ENCODE data around the gene PTPRCAP. TPM values are rescaled to one million over a fixed set of nuclear protein-coding genes. Genes with fewer than 3 reads are reported as not detected.

Gene PTPRCAP
- total RNA-seq, 6 donors from 2014 or later: 12.8 to 34.0 (median 18.0) TPM

DNA sequence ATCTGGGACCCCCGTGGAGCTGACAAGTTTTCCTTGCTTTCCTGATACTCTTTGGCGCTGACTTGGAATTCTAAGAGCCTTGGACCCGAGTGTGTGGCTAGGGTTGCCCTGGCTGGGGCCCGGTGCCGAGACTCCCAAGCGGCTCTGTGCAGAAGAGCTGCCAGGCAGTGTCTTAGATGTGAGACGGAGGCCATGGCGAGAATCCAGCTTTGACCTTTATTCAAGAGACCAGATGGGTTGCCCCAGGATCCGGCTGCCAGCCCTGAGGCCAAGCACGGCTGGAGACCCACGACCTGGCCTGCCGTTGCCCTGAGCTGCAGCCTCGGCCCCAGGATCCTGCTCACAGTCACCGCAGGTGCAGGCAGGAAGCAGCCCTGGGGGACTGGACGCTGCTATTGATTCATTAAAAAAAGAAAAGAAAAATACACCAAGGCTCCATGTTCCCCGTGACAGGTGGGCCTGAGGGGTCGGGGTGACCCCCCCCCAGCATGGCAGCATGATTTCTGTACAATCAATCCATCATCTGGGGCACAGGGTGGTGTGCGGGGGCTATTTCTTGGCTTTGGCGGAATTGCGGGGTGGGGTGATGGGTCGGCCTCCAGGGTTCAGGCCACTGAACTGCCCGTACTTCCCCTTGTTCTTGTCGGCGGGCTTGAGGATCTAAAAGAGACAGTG lies 39.4 kb downstream of the PTPRCAP start:
- Histone ChIP-seq H3K4me1 (peaks cover 29 to 56% (median 33%) of the 10 kb centered on the region in 4 donors), H3K9me3 (no peaks in the 10 kb centered on the region), H3K4me3 (no peak overlapping the region), H3K27ac (no peak overlapping the region), H3K27me3 (no peaks in the 10 kb centered on the region), H3K36me3 (peaks cover 14 to 59% (median 47%) of the 10 kb centered on the region in 4 donors)
- peak in 1 of 2 donors; percentile 72 for DNase-seq
- TF ChIP-seq EP300 (IDR thresholded peaks at IDR 0.05) (no peak), POLR2A (IDR thresholded peaks at IDR 0.05) (no peak), POLR2AphosphoS5 (IDR thresholded peaks at IDR 0.05) (no peak)
- TF ChIP-seq, protein P1, sequence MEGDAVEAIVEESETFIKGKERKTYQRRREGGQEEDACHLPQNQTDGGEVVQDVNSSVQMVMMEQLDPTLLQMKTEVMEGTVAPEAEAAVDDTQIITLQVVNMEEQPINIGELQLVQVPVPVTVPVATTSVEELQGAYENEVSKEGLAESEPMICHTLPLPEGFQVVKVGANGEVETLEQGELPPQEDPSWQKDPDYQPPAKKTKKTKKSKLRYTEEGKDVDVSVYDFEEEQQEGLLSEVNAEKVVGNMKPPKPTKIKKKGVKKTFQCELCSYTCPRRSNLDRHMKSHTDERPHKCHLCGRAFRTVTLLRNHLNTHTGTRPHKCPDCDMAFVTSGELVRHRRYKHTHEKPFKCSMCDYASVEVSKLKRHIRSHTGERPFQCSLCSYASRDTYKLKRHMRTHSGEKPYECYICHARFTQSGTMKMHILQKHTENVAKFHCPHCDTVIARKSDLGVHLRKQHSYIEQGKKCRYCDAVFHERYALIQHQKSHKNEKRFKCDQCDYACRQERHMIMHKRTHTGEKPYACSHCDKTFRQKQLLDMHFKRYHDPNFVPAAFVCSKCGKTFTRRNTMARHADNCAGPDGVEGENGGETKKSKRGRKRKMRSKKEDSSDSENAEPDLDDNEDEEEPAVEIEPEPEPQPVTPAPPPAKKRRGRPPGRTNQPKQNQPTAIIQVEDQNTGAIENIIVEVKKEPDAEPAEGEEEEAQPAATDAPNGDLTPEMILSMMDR (IDR thresholded peaks at IDR 0.05): no peak
- WGBS, 2 donors: 90 to 91% methylated on average over 10 to 23 of the region's 24 CpGs
- ATAC-seq (ENCODE audit: low FRiP score in 2 of 2): no peak

DNA sequence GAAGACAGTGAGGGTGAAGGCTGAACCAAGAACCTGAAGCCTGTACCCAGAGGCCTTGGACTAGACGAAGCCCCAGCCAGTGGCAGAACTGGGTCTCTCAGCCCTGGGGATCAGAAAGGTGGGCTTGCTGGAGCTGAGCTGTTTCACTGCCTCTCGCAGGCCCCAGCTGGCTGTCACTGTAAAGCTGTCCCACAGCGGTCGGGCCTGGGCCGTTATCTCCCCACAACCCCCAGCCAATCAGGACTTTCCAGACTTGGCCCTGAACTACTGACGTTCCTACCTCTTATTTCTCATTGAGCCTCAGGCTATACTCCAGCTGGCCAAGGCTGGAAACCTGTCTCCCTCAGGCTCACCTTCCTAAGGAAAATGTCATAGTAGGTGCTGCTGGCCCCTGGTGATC lies 39.9 kb downstream of the PTPRCAP start:
- ATAC-seq (ENCODE audit: low FRiP score in 2 of 2): no peak
- peaks cover 14 to 59% (median 47%) of the 10 kb centered on the region in 4 donors for H3K36me3 ChIP-seq
- H3K9me3 ChIP-seq: no peaks in the 10 kb centered on the region
- peak overlapping the region in 1 of 4 donors; percentile 53 for H3K27ac ChIP-seq
- H3K4me1 ChIP-seq: peaks cover 26 to 57% (median 33%) of the 10 kb centered on the region in 4 donors
- WGBS, 2 donors: 72 to 88% methylated on average over 2 to 6 of the region's 6 CpGs
- H3K4me3 ChIP-seq: no peak overlapping the region
- no peaks in the 10 kb centered on the region for H3K27me3 ChIP-seq
- DNase-seq: peak in 1 of 2 donors; percentile 49
- no peak for TF ChIP-seq POLR2A (IDR thresholded peaks at IDR 0.05)
- TF ChIP-seq, protein P1 (IDR thresholded peaks at IDR 0.05): no peak
- TF ChIP-seq POLR2AphosphoS5 (IDR thresholded peaks at IDR 0.05): no peak
- TF ChIP-seq EP300 (IDR thresholded peaks at IDR 0.05): no peak

DNA sequence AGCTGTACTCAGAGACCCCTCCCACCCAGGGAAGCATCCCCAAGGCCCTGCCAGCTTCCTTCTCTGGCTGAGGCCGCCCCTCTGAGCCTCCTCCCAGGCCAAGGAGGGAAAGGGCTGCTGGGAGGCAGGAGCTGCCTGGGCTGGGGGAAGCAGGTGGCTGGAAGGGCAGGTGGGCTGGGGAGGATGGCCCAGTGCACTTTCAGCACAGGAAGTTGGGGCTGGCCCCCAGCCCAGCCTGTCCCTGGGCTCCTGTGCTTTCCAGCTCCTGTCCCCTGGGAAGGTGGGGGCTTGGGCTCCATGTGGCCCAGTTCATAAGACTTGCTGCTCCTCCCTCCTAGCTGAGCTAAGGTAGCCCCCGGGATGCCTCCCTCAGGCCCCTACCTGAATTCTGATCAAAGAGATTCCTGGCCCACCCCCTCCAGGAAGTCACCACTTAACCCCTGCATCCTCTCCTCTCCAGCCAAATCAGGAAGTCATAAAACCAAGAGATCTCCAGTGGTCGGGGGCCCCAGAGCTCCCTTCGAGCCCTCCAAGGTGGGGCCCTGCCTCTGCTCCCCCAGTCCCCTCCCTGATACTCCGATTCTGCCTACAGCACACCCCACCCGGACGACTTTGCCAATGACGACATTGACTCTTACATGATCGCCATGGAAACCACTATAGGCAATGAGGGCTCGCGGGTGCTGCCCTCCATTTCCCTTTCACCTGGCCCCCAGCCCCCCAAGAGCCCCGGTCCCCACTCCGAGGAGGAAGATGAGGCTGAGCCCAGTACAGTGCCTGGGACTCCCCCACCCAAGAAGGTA lies 40.7 kb downstream of the PTPRCAP start:
- Histone ChIP-seq H3K4me1 (peaks cover 24 to 55% (median 30%) of the 10 kb centered on the region in 4 donors), H3K27ac (peak overlapping the region in 2 of 4 donors; percentile 13 to 53), H3K27me3 (no peaks in the 10 kb centered on the region), H3K36me3 (peaks cover 14 to 59% (median 47%) of the 10 kb centered on the region in 4 donors), H3K9me3 (no peaks in the 10 kb centered on the region), H3K4me3 (no peak overlapping the region)
- 34 to 58% methylated on average over 13 of the region's 13 CpGs for WGBS, 2 donors
- TF ChIP-seq, protein P1 (IDR thresholded peaks at IDR 0.05): no peak
- TF ChIP-seq EP300 (IDR thresholded peaks at IDR 0.05) (no peak), POLR2AphosphoS5 (IDR thresholded peaks at IDR 0.05) (no peak), POLR2A (IDR thresholded peaks at IDR 0.05) (no peak)
- DNase-seq (peak in 1 of 2 donors; percentile 48), ATAC-seq (ENCODE audit: low FRiP score in 2 of 2) (no peak)

DNA sequence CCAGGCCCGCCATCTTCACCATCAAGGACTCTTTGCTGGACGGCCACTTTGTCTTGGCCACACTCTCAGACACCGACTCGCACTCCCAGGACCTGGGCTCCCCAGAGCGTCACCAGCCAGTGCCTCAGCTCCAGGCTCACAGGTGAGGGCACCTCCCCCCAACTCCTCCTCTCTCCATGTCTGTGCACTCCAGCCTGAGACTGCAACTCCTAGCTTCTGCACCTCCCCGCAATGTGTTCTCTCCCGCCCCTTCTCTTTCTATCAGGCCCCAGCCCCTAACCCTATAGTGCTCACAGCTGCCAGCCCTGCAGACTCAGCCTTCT lies 41.3 kb downstream of the PTPRCAP start:
- Histone ChIP-seq H3K9me3 (no peaks in the 10 kb centered on the region), H3K36me3 (peaks cover 14 to 59% (median 47%) of the 10 kb centered on the region in 4 donors), H3K4me1 (peaks cover 24 to 57% (median 32%) of the 10 kb centered on the region in 4 donors), H3K4me3 (no peak overlapping the region), H3K27me3 (no peaks in the 10 kb centered on the region), H3K27ac (no peak overlapping the region)
- TF ChIP-seq EP300 (IDR thresholded peaks at IDR 0.05) (no peak), POLR2A (IDR thresholded peaks at IDR 0.05) (no peak), POLR2AphosphoS5 (IDR thresholded peaks at IDR 0.05) (no peak)
- TF ChIP-seq, protein P1 (IDR thresholded peaks at IDR 0.05): no peak
- DNase-seq (peak in 1 of 2 donors; percentile 37), ATAC-seq (ENCODE audit: low FRiP score in 2 of 2) (no peak)
- WGBS, 2 donors: 90 to 97% methylated on average over 7 of the region's 7 CpGs
